ENCODE measurements around the gene PDE4B. TPM values are rescaled to one million over a fixed set of nuclear protein-coding genes. Genes with fewer than 3 reads are reported as not detected.

The PDE4B gene
- total RNA-seq, 4 donors from 2014 or later: 11.2 to 49.5 (median 26.3) TPM

DNA sequence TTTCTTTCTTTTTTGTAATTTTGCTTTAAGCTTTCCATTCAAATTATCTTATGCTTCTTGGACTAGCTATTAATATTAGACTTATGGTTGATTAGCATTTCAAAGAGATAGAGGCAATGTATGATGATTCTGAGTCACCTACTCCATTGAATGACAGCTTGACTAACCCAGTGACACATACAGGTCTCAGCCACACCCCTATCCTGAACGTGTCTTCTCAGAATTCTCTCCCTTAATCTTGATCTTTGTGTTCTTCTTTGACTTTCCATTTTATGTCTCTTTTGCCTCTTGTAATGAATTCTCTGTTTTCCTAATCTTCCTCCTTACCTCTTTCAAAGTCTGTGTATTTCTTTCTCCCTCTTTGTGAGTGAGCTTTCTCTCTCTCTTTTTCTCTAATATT, 241.1 kb downstream of the PDE4B start:
- TF ChIP-seq, protein P1, sequence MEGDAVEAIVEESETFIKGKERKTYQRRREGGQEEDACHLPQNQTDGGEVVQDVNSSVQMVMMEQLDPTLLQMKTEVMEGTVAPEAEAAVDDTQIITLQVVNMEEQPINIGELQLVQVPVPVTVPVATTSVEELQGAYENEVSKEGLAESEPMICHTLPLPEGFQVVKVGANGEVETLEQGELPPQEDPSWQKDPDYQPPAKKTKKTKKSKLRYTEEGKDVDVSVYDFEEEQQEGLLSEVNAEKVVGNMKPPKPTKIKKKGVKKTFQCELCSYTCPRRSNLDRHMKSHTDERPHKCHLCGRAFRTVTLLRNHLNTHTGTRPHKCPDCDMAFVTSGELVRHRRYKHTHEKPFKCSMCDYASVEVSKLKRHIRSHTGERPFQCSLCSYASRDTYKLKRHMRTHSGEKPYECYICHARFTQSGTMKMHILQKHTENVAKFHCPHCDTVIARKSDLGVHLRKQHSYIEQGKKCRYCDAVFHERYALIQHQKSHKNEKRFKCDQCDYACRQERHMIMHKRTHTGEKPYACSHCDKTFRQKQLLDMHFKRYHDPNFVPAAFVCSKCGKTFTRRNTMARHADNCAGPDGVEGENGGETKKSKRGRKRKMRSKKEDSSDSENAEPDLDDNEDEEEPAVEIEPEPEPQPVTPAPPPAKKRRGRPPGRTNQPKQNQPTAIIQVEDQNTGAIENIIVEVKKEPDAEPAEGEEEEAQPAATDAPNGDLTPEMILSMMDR (IDR thresholded peaks at IDR 0.05): no peak
- DNase-seq (ENCODE audit: low spot score): no peak
- ATAC-seq (ENCODE audit: low FRiP score): no peak

DNA sequence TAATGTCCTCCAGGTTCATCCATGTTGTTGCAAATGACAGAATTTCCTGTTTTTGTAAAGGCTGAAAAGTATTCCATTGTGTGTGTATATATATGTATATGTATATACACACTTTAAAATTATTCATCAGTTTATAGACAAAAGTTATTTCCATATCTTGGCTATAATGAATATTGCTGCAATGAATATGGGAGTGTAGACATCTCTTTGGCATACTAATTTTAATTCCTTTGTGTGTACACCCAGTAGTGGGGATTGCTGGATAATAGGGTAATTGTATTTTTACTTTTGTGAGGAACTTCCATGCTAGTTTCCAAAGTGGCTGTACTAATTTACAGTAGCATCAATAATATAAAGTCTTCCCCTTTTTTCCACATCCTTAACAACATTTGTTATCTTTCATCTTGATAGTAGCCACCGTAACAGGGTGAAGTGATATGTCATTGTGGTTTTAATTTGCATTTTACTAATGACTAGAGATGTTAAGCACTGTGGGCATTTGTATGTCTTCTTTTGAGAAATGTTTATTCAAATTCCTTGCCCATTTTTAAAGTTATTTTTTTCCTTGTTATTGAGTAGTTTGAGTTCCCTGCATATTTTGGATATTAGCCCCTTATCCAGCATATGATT, 243.0 kb downstream of the PDE4B start:
- DNase-seq (ENCODE audit: low spot score) (no peak), ATAC-seq (ENCODE audit: low FRiP score) (no peak)
- TF ChIP-seq, protein P1 (IDR thresholded peaks at IDR 0.05): no peak

- TF ChIP-seq, protein P1 (IDR thresholded peaks at IDR 0.05): no peak
- DNase-seq (ENCODE audit: low spot score) (no peak), ATAC-seq (ENCODE audit: low FRiP score) (no peak)
These were observed 249.0 kb downstream of the PDE4B start for GRCh38 chr1:66041654-66042053.

- DNase-seq (ENCODE audit: low spot score) (no peak), ATAC-seq (ENCODE audit: low FRiP score) (no peak)
- TF ChIP-seq, protein P1 (IDR thresholded peaks at IDR 0.05): no peak
These were observed 250.5 kb downstream of the PDE4B start for GRCh38 chr1:66043186-66043585.

DNA sequence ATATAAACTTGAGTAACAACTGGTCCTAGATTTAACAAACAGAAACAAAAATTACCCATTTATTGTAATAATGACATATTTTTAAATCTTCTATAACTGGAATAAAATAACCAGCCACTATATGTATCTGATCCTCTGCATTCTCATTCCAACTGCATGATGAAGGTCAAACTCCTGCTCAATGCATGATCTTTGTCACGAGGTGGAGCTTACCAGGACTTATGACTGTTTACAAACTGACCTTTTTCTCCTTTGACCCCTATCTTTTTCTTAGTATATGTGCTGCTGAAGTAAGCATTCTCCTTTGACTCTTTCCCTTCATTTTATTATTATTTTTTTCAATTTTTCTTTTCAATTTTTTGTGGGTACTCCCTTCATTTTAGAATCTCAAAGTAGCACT, 252.2 kb downstream of the PDE4B start:
- ATAC-seq (ENCODE audit: low FRiP score): no peak
- TF ChIP-seq, protein P1 (IDR thresholded peaks at IDR 0.05): no peak
- no peak for DNase-seq (ENCODE audit: low spot score)

GRCh38 chr1:66046415-66046814, 253.7 kb downstream of the PDE4B start:
- TF ChIP-seq, protein P1 (IDR thresholded peaks at IDR 0.05): no peak
- ATAC-seq (ENCODE audit: low FRiP score) (peak; percentile 82), DNase-seq (ENCODE audit: low spot score) (no peak)

GRCh38 chr1:66048011-66048410, 255.3 kb downstream of the PDE4B start:
- no peak for ATAC-seq (ENCODE audit: low FRiP score)
- no peak for DNase-seq (ENCODE audit: low spot score)
- TF ChIP-seq, protein P1 (IDR thresholded peaks at IDR 0.05): no peak

Measured in omental fat pad (tissue), 4 donors.